Epithelial cell of proximal tubule (primary cell): Measurements from ENCODE around the gene SORCS2. TPM values are rescaled to one million over a fixed set of nuclear protein-coding genes. Genes with fewer than 3 reads are reported as not detected.

ENCODE experiments used
- DNase-seq: peaks from one replicate; pipeline ENCODE4 v3.0.0-alpha.2; 2011; ENCODE audit warnings: low read depth
- H3K4me3 ChIP-seq: 2 replicates; pipeline ENCODE4 v1.5.1; 2011; ENCODE audit warnings: low read depth, mild to moderate bottlenecking, low read length
- total RNA-seq: library from RNA; depleted of rRNA; stranded (reverse); fragments of >200 nt; gene quantifications from 2 replicates; pipeline ENCODE4 v1.2.3, GENCODE V29; 2015
- TF ChIP-seq, protein P1 (sequence below): conservative IDR thresholded peaks from 2 replicates; pipeline ENCODE4 v1.5.1; 2012; ENCODE audit warnings: low read depth, mild to moderate bottlenecking, low read length

Gene SORCS2
- total RNA-seq, 1 donor from 2014 or later: 0.29 TPM

GRCh38 chr4:7300711-7301095, 108.4 kb downstream of the SORCS2 start:
- TF ChIP-seq, protein P1, sequence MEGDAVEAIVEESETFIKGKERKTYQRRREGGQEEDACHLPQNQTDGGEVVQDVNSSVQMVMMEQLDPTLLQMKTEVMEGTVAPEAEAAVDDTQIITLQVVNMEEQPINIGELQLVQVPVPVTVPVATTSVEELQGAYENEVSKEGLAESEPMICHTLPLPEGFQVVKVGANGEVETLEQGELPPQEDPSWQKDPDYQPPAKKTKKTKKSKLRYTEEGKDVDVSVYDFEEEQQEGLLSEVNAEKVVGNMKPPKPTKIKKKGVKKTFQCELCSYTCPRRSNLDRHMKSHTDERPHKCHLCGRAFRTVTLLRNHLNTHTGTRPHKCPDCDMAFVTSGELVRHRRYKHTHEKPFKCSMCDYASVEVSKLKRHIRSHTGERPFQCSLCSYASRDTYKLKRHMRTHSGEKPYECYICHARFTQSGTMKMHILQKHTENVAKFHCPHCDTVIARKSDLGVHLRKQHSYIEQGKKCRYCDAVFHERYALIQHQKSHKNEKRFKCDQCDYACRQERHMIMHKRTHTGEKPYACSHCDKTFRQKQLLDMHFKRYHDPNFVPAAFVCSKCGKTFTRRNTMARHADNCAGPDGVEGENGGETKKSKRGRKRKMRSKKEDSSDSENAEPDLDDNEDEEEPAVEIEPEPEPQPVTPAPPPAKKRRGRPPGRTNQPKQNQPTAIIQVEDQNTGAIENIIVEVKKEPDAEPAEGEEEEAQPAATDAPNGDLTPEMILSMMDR: no peak
- DNase-seq: no peak
- H3K4me3 ChIP-seq: no peak overlapping the region

DNA sequence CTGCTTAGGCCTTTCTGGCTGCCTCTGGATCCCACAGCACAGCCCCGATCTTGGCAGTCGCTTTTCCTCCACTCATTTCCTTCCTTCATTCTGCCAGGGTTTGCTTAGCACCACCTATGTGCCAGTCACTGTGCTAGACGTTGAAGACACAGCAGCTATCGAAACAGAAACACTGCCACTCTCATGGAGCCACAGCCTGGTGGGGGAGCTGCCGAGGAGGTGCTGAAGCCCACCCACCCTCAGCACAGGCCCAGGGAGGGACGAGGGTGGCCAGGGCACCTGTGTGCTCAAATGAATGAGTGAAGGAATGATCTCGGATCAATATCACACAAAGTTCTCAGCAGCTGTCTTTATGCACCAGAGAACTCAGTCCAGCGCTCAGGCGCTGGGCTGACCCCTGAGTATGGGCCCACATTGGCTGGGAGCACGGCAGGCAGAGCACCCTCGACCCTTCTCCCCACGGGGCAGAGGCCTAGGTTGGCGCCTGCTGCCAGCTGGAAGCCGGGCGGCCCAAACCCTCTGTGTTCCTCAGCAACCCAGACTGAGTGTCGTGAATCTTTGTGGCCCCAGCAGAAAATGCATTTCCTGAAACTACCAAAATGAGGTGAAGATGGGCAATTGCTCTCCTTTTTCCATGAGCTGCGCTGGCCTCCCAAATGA, 108.9 kb downstream of the SORCS2 start:
- TF ChIP-seq, protein P1: no peak
- no peak for DNase-seq

GRCh38 chr4:7301846-7302630, 109.7 kb downstream of the SORCS2 start:
- H3K4me3 ChIP-seq: no peak overlapping the region
- TF ChIP-seq, protein P1: no peak
- no peak for DNase-seq

More for the DNA sequence above, 108.9 kb downstream of the SORCS2 start:
- no peak overlapping the region for H3K4me3 ChIP-seq

DNA sequence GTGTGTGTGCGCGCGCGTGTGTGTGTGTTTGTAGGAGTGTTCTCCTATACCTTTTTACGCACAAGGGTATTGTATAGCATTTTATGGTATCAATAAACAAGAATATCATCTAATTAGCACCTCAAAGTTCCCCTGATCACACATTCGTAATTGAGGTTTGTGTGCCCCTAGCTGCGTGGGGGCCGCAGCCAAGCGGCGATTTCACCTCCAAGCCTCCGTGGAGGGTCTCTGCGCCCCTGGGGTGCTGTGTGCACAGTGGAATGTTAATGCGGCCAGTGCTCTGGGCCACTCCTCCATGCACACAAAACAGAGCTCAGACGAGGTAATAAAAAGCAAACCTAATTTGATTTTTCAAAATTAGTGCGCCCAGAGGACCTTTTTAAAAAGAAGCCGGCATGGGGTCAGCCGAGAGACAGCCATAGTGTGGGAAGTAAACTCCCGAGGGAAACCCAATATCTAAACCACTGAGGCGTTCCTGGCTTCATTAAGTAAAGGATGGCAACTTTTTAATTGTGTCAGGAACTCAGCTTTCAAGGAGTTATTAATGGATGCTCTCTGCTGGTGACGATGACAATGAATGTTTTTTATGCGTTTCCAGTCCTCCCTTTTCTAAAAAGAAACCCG, 110.6 kb downstream of the SORCS2 start:
- no peak overlapping the region for H3K4me3 ChIP-seq
- no peak for DNase-seq
- TF ChIP-seq, protein P1: no peak

DNA sequence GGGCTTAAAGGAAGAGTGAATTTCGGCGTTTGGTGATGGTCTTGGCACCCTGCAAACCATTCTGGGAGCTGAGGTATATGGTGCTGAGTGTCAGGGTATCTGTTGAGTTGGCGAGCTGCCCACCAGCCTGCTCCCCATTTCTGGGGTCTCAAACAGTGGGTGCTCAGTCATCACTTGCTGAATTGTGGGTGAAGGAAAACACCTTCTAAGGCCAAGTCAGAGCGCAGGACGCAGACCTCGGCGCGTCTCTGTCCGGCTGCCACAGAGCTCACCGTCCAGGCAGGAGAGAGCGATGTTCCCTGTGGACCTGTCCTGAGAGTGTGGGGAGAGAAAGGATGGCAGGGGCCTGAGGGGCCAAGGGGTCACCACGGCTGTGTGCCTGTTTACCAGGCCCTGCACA, 111.2 kb downstream of the SORCS2 start:
- TF ChIP-seq, protein P1: no peak
- no peak overlapping the region for H3K4me3 ChIP-seq
- no peak for DNase-seq

- no peak for DNase-seq
- no peak overlapping the region for H3K4me3 ChIP-seq
- TF ChIP-seq, protein P1: no peak
Measured at GRCh38 chr4:7304436-7304835, 112.1 kb downstream of the SORCS2 start.
